MCF 10A (cell line): ENCODE measurements around the gene PIRT. TPM values are rescaled to one million over a fixed set of nuclear protein-coding genes. Genes with fewer than 3 reads are reported as not detected.

Source experiments
- BruUV-seq: library from RNA; stranded (reverse); fragments of 400-500 nt; replicated peaks from 2 replicates; lab custom pipeline; 2021; lab: Mats Ljungman, UMichigan
- CTCF ChIA-PET: fragments of 300-600 bp; sonication (Branson Sonifier 250); formaldehyde crosslinking; extraction: SDS; loops from one replicate; lab custom pipeline; 2021; ENCODE audit warnings: antibody characterized with exemption, inconsistent platforms; lab: Yijun Ruan, JAX
- POLR2A ChIA-PET: fragments of 300-600, 350-650 bp; sonication (Branson Sonifier 250); formaldehyde crosslinking; extraction: SDS; loops from one replicate; lab custom pipeline; 2020; ENCODE audit warnings: antibody characterized with exemption, inconsistent platforms; lab: Yijun Ruan, JAX
- DNase-seq: peaks from one replicate; pipeline ENCODE4 v3.0.0-alpha.2; 2018; ENCODE audit not compliant: unreplicated experiment
- H3K27ac Mint-ChIP-seq: one replicate; pipeline ENCODE4 v1.8.0; 2022; ENCODE audit warnings: mild to moderate bottlenecking, low read depth, mixed read lengths; ENCODE audit not compliant: unreplicated experiment
- H3K27me3 Mint-ChIP-seq: one replicate; pipeline ENCODE4 v1.8.0; 2022; ENCODE audit warnings: mixed read lengths; ENCODE audit not compliant: insufficient read depth, unreplicated experiment
- H3K36me3 Mint-ChIP-seq: one replicate; pipeline ENCODE4 v1.8.0; 2022; ENCODE audit warnings: mild to moderate bottlenecking, moderate library complexity, mixed read lengths; ENCODE audit not compliant: insufficient read depth, unreplicated experiment
- H3K4me1 Mint-ChIP-seq: one replicate; pipeline ENCODE4 v1.8.0; 2022; ENCODE audit warnings: mixed read lengths; ENCODE audit not compliant: insufficient read depth, unreplicated experiment
- H3K4me3 Mint-ChIP-seq: one replicate; pipeline ENCODE4 v1.8.0; 2022; ENCODE audit warnings: mild to moderate bottlenecking, moderate library complexity, mixed read lengths; ENCODE audit not compliant: unreplicated experiment
- H3K9me3 Mint-ChIP-seq: one replicate; pipeline ENCODE4 v1.8.0; 2022; ENCODE audit warnings: mixed read lengths; ENCODE audit not compliant: unreplicated experiment
- CTCF ChIP-seq: fragments of 200-600 bp; IDR thresholded peaks from one replicate; pipeline ENCODE4 v1.8.0; 2022; ENCODE audit warnings: antibody characterized with exemption, mild to moderate bottlenecking; ENCODE audit not compliant: unreplicated experiment
- intact Hi-C: fragments of 100-400 bp; cut with micrococcal nuclease; formaldehyde crosslinking; loops from 2 replicates; pipeline ENCODE4 v1.14.1; 2022
- total RNA-seq: library from RNA; stranded (reverse); gene quantifications from 2 replicates; pipeline ENCODE4 v1.2.3, GENCODE V29; 2022

The PIRT gene
- total RNA-seq, 1 experiment from 2014 or later, result not detected

GRCh38 chr17:10798332-10798749 lies 39.5 kb downstream of the PIRT start:
- Mint-ChIP-seq H3K4me1 (peaks cover 5% of the 10 kb centered on the region), H3K9me3 (no peaks in the 10 kb centered on the region), H3K4me3 (no peak overlapping the region), H3K27me3 (no peaks in the 10 kb centered on the region), H3K36me3 (no peaks in the 10 kb centered on the region), H3K27ac (no peak overlapping the region)
- CTCF ChIA-PET, result interaction anchor here (0.6 kb wide), 4 partner anchors 42 to 1137 kb away, joined by 3 read pairs; no protein-coding TSS in a partner anchor
- intact Hi-C loops, result no loop called here
- BruUV-seq, result no TSS peak
- no peak for TF ChIP-seq CTCF
- no peak for DNase-seq
- POLR2A ChIA-PET, result no interaction called here

- H3K9me3 Mint-ChIP-seq, result no peaks in the 10 kb centered on the region
- no peak for TF ChIP-seq CTCF
- H3K4me3 Mint-ChIP-seq, result no peak overlapping the region
- no peaks in the 10 kb centered on the region for H3K36me3 Mint-ChIP-seq
- no peak for DNase-seq
- H3K27ac Mint-ChIP-seq, result no peak overlapping the region
- ChIA-PET CTCF (interaction anchor here (0.6 kb wide), 2 partner anchors 79 to 1138 kb away, joined by 3 read pairs; no protein-coding TSS in a partner anchor), POLR2A (no interaction called here)
- H3K27me3 Mint-ChIP-seq, result no peaks in the 10 kb centered on the region
- BruUV-seq, result no TSS peak
- peaks cover 5% of the 10 kb centered on the region for H3K4me1 Mint-ChIP-seq
- intact Hi-C loops, result no loop called here
These were observed 40.2 kb downstream of the PIRT start for GRCh38 chr17:10797476-10798328.

GRCh38 chr17:10793816-10794215 lies 44.1 kb downstream of the PIRT start:
- intact Hi-C loops, result no loop called here
- H3K4me1 Mint-ChIP-seq, result peaks cover 5% of the 10 kb centered on the region
- H3K9me3 Mint-ChIP-seq, result no peaks in the 10 kb centered on the region
- no peak overlapping the region for H3K27ac Mint-ChIP-seq
- H3K4me3 Mint-ChIP-seq, result no peak overlapping the region
- CTCF ChIA-PET, result interaction anchor here (0.9 kb wide), 1 partner anchor 57 kb away, joined by 4 read pairs; no protein-coding TSS in a partner anchor
- BruUV-seq, result no TSS peak
- H3K36me3 Mint-ChIP-seq, result no peaks in the 10 kb centered on the region
- POLR2A ChIA-PET, result no interaction called here
- no peak for TF ChIP-seq CTCF
- no peaks in the 10 kb centered on the region for H3K27me3 Mint-ChIP-seq
- no peak for DNase-seq

DNA sequence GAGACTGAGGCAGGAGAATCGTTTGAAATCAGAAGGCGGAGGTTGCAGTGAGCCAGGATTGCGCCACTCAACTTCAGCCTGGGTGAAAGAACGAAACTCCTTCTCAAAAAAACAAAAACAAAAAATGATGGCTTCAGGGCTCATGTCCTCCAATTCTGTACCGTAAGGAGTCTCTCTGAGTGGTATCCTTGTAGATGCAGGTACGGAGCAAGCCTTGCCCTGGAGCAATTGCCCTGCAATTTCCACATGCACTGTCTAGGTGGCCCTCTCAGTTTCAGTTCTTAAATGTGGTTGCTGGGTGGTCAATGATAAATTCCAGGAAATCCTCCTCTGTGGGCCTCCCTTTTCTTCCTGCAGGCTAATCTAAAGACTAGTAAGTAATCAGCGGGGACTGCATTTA lies 44.6 kb downstream of the PIRT start:
- intact Hi-C loops, result no loop called here

More for the DNA sequence above, 44.6 kb downstream of the PIRT start:
- peaks cover 5% of the 10 kb centered on the region for H3K4me1 Mint-ChIP-seq
- POLR2A ChIA-PET, result no interaction called here
- H3K36me3 Mint-ChIP-seq, result no peaks in the 10 kb centered on the region
- CTCF ChIA-PET, result no interaction called here
- TF ChIP-seq CTCF, result no peak
- H3K4me3 Mint-ChIP-seq, result no peak overlapping the region
- DNase-seq, result no peak
- H3K27ac Mint-ChIP-seq, result no peak overlapping the region
- no TSS peak for BruUV-seq
- H3K9me3 Mint-ChIP-seq, result no peaks in the 10 kb centered on the region
- no peaks in the 10 kb centered on the region for H3K27me3 Mint-ChIP-seq
